Esophagus squamous epithelium (tissue), 4 donors: Measurements from ENCODE around the gene CGB1.

Experiments
- CTCF ChIP-seq, 6 experiments: fragments of 450-650 bp in 4 of 6; fragments of 200-600 bp in 2 of 6; sonication (generic) in 2 of 6; IDR thresholded peaks; one replicate each; pipeline ENCODE4 v1.5.1; 2016 to 2019; ENCODE audit warnings: antibody characterized with exemption in 6 of 6, mild to moderate bottlenecking in 4 of 6, moderate library complexity in 4 of 6
- POLR2A ChIP-seq, 4 donors: fragments of 450-650 bp; IDR thresholded peaks; one replicate each; pipeline ENCODE4 v1.6.1; 2017; ENCODE audit warnings: antibody characterized with exemption in 4 of 4, mild to moderate bottlenecking in 4 of 4, moderate library complexity in 3 of 4

GRCh38 chr19:48999481-49000325 is 37.0 kb downstream of the CGB1 start:
- no peak for TF ChIP-seq POLR2A (IDR thresholded peaks at IDR 0.05)
- TF ChIP-seq CTCF (IDR thresholded peaks at IDR 0.05), result peak; percentile 24 to 68 (median 55)
